Endothelial cell of umbilical vein (primary cell): ENCODE results near the gene CACHD1.

Experiments used
- CTCF ChIP-seq, 2 donors: IDR thresholded peaks; 1 replicate in 1 of 2; 2 replicates in 1 of 2; pipeline ENCODE4 v1.5.1; 2011; ENCODE audit warnings: low read length in 2 of 2, mild to moderate bottlenecking in 2 of 2, moderate library complexity in 2 of 2, control low read depth in 1 of 2, inconsistent platforms in 1 of 2, low read depth in 1 of 2; ENCODE audit not compliant: insufficient read depth in 1 of 2; ENCODE audit errors: extremely low read depth in 1 of 2
- EZH2 ChIP-seq: IDR thresholded peaks from 2 replicates; pipeline ENCODE4 v1.6.1; 2012; ENCODE audit warnings: borderline replicate concordance, low read depth, mild to moderate bottlenecking, moderate library complexity, low read length, inconsistent platforms; ENCODE audit not compliant: severe bottlenecking
- GATA2 ChIP-seq: IDR thresholded peaks from 2 replicates; pipeline ENCODE4 v1.7.0; 2011; ENCODE audit warnings: low read depth, mild to moderate bottlenecking, moderate library complexity, mixed read lengths, low read length; ENCODE audit not compliant: insufficient read length, insufficient read depth
- MAX ChIP-seq: IDR thresholded peaks from 2 replicates; pipeline ENCODE4 v1.6.1; 2011; ENCODE audit not compliant: insufficient read depth, insufficient read length
- MYC ChIP-seq: IDR thresholded peaks from one replicate; pipeline ENCODE4 v1.6.1; 2011; ENCODE audit warnings: mild to moderate bottlenecking, low read depth, low read length
- POLR2A ChIP-seq: IDR thresholded peaks from 2 replicates; pipeline ENCODE4 v1.6.1; 2012; ENCODE audit warnings: low read depth, mild to moderate bottlenecking, control low read depth, low read length
- POLR2AphosphoS5 ChIP-seq: IDR thresholded peaks from 2 replicates; pipeline ENCODE4 v1.6.1; 2012; ENCODE audit warnings: low read depth, mild to moderate bottlenecking, control low read depth, low read length, moderate library complexity; ENCODE audit not compliant: insufficient read depth

DNA sequence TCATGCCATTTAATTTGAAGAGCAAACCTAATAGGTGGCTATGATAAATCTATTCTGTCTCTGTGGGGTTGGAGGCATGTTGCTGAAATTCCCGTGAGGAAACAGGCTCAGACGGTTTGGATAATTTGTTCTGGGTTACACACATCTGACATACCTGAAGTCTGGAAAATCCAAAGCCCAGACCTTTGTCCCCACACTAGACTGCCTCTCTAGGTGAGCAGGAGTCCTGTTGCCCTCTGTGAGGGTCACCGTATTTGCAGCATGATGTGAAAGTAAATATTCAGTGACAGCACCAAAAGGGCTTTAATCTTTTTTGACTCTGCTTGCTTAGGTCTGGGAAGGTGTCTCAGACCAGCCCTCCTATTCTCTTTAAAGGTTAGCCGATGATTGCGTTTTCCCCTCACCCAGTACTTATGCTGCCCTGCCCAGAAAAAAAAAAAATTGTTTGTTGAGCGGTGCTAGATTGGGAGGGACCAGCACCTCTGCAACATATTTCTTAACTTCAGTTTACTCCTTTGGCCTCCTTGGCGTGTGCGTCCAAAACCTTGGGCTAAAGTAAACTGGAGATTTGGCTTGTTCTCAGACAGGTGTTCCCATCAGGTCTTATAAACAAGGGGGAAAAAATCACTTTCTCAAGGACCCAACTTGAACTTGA, 67.0 kb downstream of the CACHD1 start:
- TF ChIP-seq MYC (no peak), CTCF (IDR thresholded peaks at IDR 0.05; ENCODE audit: extremely low read depth in 1 of 2, insufficient read depth in 1 of 2, low read depth in 1 of 2, low read length in 2 of 2) (no peak), POLR2A (no peak), POLR2AphosphoS5 (no peak), GATA2 (no peak), EZH2 (no peak), MAX (no peak)
